RWPE1 (cell line): Measurements from ENCODE around the gene NKX6-2.

Source experiments
- CTCF ChIA-PET: fragments of 350-600 bp; sonication (Branson Sonifier 250); formaldehyde crosslinking; extraction: SDS; loops from one replicate; lab custom pipeline; 2021; lab: Yijun Ruan, JAX
- POLR2A ChIA-PET: fragments of 400-600 bp; formaldehyde crosslinking; extraction: SDS; loops from one replicate; lab custom pipeline; 2020; ENCODE audit warnings: antibody characterized with exemption; ENCODE audit not compliant: low non-redundant PET; lab: Yijun Ruan, JAX
- DNase-seq: peaks from one replicate; pipeline ENCODE4 v3.0.0; 2012; ENCODE audit warnings: low spot score
- H3K27ac ChIP-seq: fragments of 450-650 bp; 2 replicates; pipeline ENCODE4 v1.5.1; 2017
- CTCF ChIP-seq: fragments of 450-650 bp; conservative IDR thresholded peaks from 2 replicates; pipeline ENCODE4 v1.5.1; 2017; ENCODE audit warnings: low read depth, mild to moderate bottlenecking

Gene NKX6-2

GRCh38 chr10:132785723-132786475 lies at the start of gene NKX6-2:
NKX6-2 (minus strand) TSS chr10:132786147; CDS start chr10:132785948, 199 bp downstream.
- CTCF ChIA-PET = no interaction called here
- no peak for DNase-seq
- POLR2A ChIA-PET = no interaction called here
- no peak within 1 kb of the TSS for H3K27ac ChIP-seq
- TF ChIP-seq CTCF = no peak

- DNase-seq = no peak
- no peak for TF ChIP-seq CTCF
- POLR2A ChIA-PET = no interaction called here
- CTCF ChIA-PET = interaction anchor here (0.6 kb wide), 3 partner anchors 29 to 289 kb away, joined by 4 to 7 read pairs (median 5); no protein-coding TSS in a partner anchor
- H3K27ac ChIP-seq = no peak overlapping the region
Observed at GRCh38 chr10:132834891-132835847, 49.2 kb upstream of the NKX6-2 start.

GRCh38 chr10:132834311-132834761 lies 48.4 kb upstream of the NKX6-2 start:
- ChIA-PET POLR2A (no interaction called here), CTCF (interaction anchor here (0.6 kb wide), 2 partner anchors 179 to 290 kb away, joined by 3 to 4 read pairs; no protein-coding TSS in a partner anchor)
- H3K27ac ChIP-seq = no peak overlapping the region
- TF ChIP-seq CTCF = no peak
- DNase-seq = no peak

GRCh38 chr10:132833421-132834111 lies 47.6 kb upstream of the NKX6-2 start:
- POLR2A ChIA-PET = no interaction called here
- CTCF ChIA-PET = interaction anchor here (0.6 to 1.1 kb wide), 2 partner anchors 178 kb away, joined by 3 read pairs; no protein-coding TSS in a partner anchor
- H3K27ac ChIP-seq = no peak overlapping the region

GRCh38 chr10:132832186-132832969 lies 46.4 kb upstream of the NKX6-2 start:
- no peak for TF ChIP-seq CTCF
- no peak overlapping the region for H3K27ac ChIP-seq
- POLR2A ChIA-PET = interaction anchor here (0.6 kb wide), 1 partner anchor 559 kb away, joined by 8 read pairs; no protein-coding TSS in a partner anchor
- no peak for DNase-seq
- CTCF ChIA-PET = interaction anchor here (1.1 kb wide), 1 partner anchor 177 kb away, joined by 3 read pairs; no protein-coding TSS in a partner anchor

More at GRCh38 chr10:132833421-132834111, 47.6 kb upstream of the NKX6-2 start:
- no peak for DNase-seq
- no peak for TF ChIP-seq CTCF
